GM18505 (cell line): ENCODE results near the gene PCYT1A.
"Not testable (repeated sequence)": the region's sequence is repeated elsewhere in the genome, so short reads cannot be mapped to it uniquely, and the experiment has no call there.

Source experiments
- ATAC-seq: cut with Tn5 transposase; IDR thresholded peaks from one replicate; pipeline ENCODE4 v1.9.1; 2021; ENCODE audit not compliant: unreplicated experiment
- POLR2A ChIP-seq: IDR thresholded peaks from 4 replicates; pipeline ENCODE4 v1.6.1; 2011; ENCODE audit warnings: borderline replicate concordance; ENCODE audit not compliant: insufficient read depth, insufficient read length; ENCODE audit errors: extremely low read depth

The PCYT1A gene

GRCh38 chr3:196315821-196316220, 28.3 kb upstream of the PCYT1A start:
- no peak for TF ChIP-seq POLR2A
- no peak for ATAC-seq

GRCh38 chr3:196314597-196314996, 27.1 kb upstream of the PCYT1A start:
- ATAC-seq = no peak
- TF ChIP-seq POLR2A = no peak

GRCh38 chr3:196314086-196314485, 26.6 kb upstream of the PCYT1A start:
- ATAC-seq = not testable (repeated sequence)

GRCh38 chr3:196302960-196303359, 15.4 kb upstream of the PCYT1A start:
- not testable (repeated sequence) for ATAC-seq

GRCh38 chr3:196302551-196302950, 15.0 kb upstream of the PCYT1A start:
- not testable (repeated sequence) for ATAC-seq

- TF ChIP-seq POLR2A = no peak
- no peak for ATAC-seq
Measured at GRCh38 chr3:196298521-196298920, 11.0 kb upstream of the PCYT1A start.

GRCh38 chr3:196292286-196292923, 4.9 kb upstream of the PCYT1A start:
- peak; percentile 37 for TF ChIP-seq POLR2A
- peak; percentile 42 for ATAC-seq

- no peak for TF ChIP-seq POLR2A
Measured at GRCh38 chr3:196288141-196288460, 575 bp upstream of the PCYT1A start.

GRCh38 chr3:196287090-196287439, 461 bp downstream of the PCYT1A start:
- no peak for TF ChIP-seq POLR2A

More at GRCh38 chr3:196288141-196288460, 575 bp upstream of the PCYT1A start:
- ATAC-seq = no peak

GRCh38 chr3:196284396-196284795, 3.1 kb downstream of the PCYT1A start:
- ATAC-seq = no peak
- TF ChIP-seq POLR2A = no peak

More at GRCh38 chr3:196287090-196287439, 461 bp downstream of the PCYT1A start:
- no peak for ATAC-seq

- TF ChIP-seq POLR2A = no peak
- ATAC-seq = no peak
Measured at GRCh38 chr3:196281962-196282361, 5.6 kb downstream of the PCYT1A start.

- no peak for TF ChIP-seq POLR2A
- no peak for ATAC-seq
Measured at GRCh38 chr3:196280689-196281440, 6.7 kb downstream of the PCYT1A start.

- no peak for TF ChIP-seq POLR2A
- ATAC-seq = no peak
Measured at GRCh38 chr3:196275126-196275525, 12.4 kb downstream of the PCYT1A start.

GRCh38 chr3:196274585-196274984, 12.9 kb downstream of the PCYT1A start:
- peak; percentile 42 for TF ChIP-seq POLR2A
- peak; percentile 54 for ATAC-seq

- ATAC-seq = no peak
- TF ChIP-seq POLR2A = no peak
Measured at GRCh38 chr3:196273655-196274054, 13.9 kb downstream of the PCYT1A start.

- ATAC-seq = no peak
- no peak for TF ChIP-seq POLR2A
Measured at GRCh38 chr3:196272826-196273225, 14.7 kb downstream of the PCYT1A start.
